GM12892 (cell line): ENCODE measurements around the gene BABAM2.
"Not testable (repeated sequence)": the region's sequence is repeated elsewhere in the genome, so short reads cannot be mapped to it uniquely, and the experiment has no call there.

Experiments
- POLR2A ChIP-seq: IDR thresholded peaks from 2 replicates; pipeline ENCODE4 v1.6.1; 2011; ENCODE audit warnings: low read depth, low read length, control low read depth
- POLR2AphosphoS5 ChIP-seq: IDR thresholded peaks from 2 replicates; pipeline ENCODE4 v1.6.1; 2011; ENCODE audit warnings: low read depth, low read length, control low read depth

GRCh38 chr2:27968957-27969356, 78.4 kb downstream of the BABAM2 start:
- TF ChIP-seq POLR2A, POLR2AphosphoS5: not testable (repeated sequence)
